Suprapubic skin (tissue), 4 donors: Measurements from ENCODE around the gene KIAA1217.

Experiments used
- CTCF ChIP-seq, 2 donors: fragments of 200-600 bp in 1 of 2; fragments of 450-650 bp in 1 of 2; sonication (generic) in 1 of 2; IDR thresholded peaks; one replicate each; pipeline ENCODE4 v1.5.1; 2016 to 2019; ENCODE audit warnings: antibody characterized with exemption in 2 of 2, mild to moderate bottlenecking in 1 of 2, moderate library complexity in 1 of 2
- EP300 ChIP-seq: sonication (generic); formaldehyde crosslinking; IDR thresholded peaks from one replicate; pipeline ENCODE4 v1.6.1; 2017; ENCODE audit warnings: antibody characterized with exemption
- POLR2A ChIP-seq, 2 donors: fragments of 450-650 bp; IDR thresholded peaks; one replicate each; pipeline ENCODE4 v1.6.1; 2017; ENCODE audit warnings: antibody characterized with exemption in 2 of 2, mild to moderate bottlenecking in 2 of 2, moderate library complexity in 2 of 2
- POLR2AphosphoS5 ChIP-seq, 3 donors: sonication (generic); formaldehyde crosslinking; IDR thresholded peaks; one replicate each; pipeline ENCODE4 v1.6.1; 2017; ENCODE audit warnings: antibody characterized with exemption in 3 of 3

GRCh38 chr10:24437302-24437701 lies 228.4 kb downstream of the KIAA1217 start:
- TF ChIP-seq CTCF (IDR thresholded peaks at IDR 0.05) (no peak), EP300 (no peak), POLR2A (IDR thresholded peaks at IDR 0.05) (no peak), POLR2AphosphoS5 (IDR thresholded peaks at IDR 0.05) (no peak)
